Astrocyte (in vitro differentiated cells and primary cell): ENCODE results near the gene FMN1.

Source experiments
- CTCF ChIP-seq: IDR thresholded peaks from 2 replicates; pipeline ENCODE4 v1.5.1; 2011; ENCODE audit warnings: low read depth, mild to moderate bottlenecking, inconsistent platforms, low read length, moderate library complexity; ENCODE audit not compliant: insufficient read depth
- EZH2 ChIP-seq: IDR thresholded peaks from 2 replicates; pipeline ENCODE4 v1.6.1; 2012; ENCODE audit warnings: mild to moderate bottlenecking, low read length, inconsistent platforms; ENCODE audit not compliant: insufficient read depth

- TF ChIP-seq CTCF = no peak
- no peak for TF ChIP-seq EZH2
Measured at GRCh38 chr15:33093222-33093621, 101.3 kb downstream of the FMN1 start.
